OCI-LY7 (cell line): ENCODE measurements around the gene HRH2.

ENCODE experiments used
- CTCF ChIP-seq: fragments of 200-600 bp; sonication (generic); conservative IDR thresholded peaks from 2 replicates; pipeline ENCODE4 v1.5.1; 2014; ENCODE audit warnings: mild to moderate bottlenecking, antibody characterized with exemption, low read length, moderate library complexity, mixed read lengths
- EZH2phosphoT487 ChIP-seq: fragments of 200-600 bp; sonication (generic); IDR thresholded peaks from 2 replicates; pipeline ENCODE4 v1.6.1; 2018; ENCODE audit warnings: low read depth, borderline replicate concordance, mild to moderate bottlenecking, mixed run types, antibody characterized with exemption, low read length, moderate library complexity, mixed read lengths

- no peak for TF ChIP-seq CTCF
- TF ChIP-seq EZH2phosphoT487: no peak
Measured at GRCh38 chr5:175674731-175675346, 17.0 kb downstream of the HRH2 start.
